Motor neuron (in vitro differentiated cells): ENCODE data around the gene NT5DC4. TPM values are rescaled to one million over a fixed set of nuclear protein-coding genes. Genes with fewer than 3 reads are reported as not detected.
A peak's percentile ranks its signal among the peaks of the same experiment; 100 is the strongest.

Experiments used
- ATAC-seq, 8 experiments: fragments of 200-7000 bp; cut with Tn5 transposase; replicated peaks in 6 of 8; 2 replicates each; pipeline ENCODE4 v1.8.0; 2021; ENCODE audit warnings: mild to moderate bottlenecking in 8 of 8, moderate library complexity in 8 of 8
- H3K27ac ChIP-seq, 2 donors: fragments of 250-450 bp; sonication (Bioruptor Pico); 2 replicates each; pipeline ENCODE4 v1.9.0; 2021; ENCODE audit warnings: antibody characterized with exemption in 2 of 2, mild to moderate bottlenecking in 2 of 2, moderate library complexity in 1 of 2
- H3K4me1 ChIP-seq, 2 donors: fragments of 250-450 bp; sonication (Bioruptor Pico); replicated peaks in 1 of 2; 2 replicates each; pipeline ENCODE4 v1.6.1; 2021; ENCODE audit warnings: antibody characterized with exemption in 2 of 2, mild to moderate bottlenecking in 2 of 2, moderate library complexity in 1 of 2
- H3K4me3 ChIP-seq, 5 donors: fragments of 250-450 bp; sonication (Bioruptor Pico); 2 replicates each; pipeline ENCODE4 v1.9.0; 2021; ENCODE audit warnings: antibody characterized with exemption in 5 of 5, mild to moderate bottlenecking in 5 of 5, moderate library complexity in 4 of 5
- WGBS, 10 experiments: fragments of 450-650 bp; shearing (Covaris generic); methylation state at CpG; one replicate each; pipeline ENCODE4 v1.0.0; 2022; 5-methylcytosine and 5-hydroxymethylcytosine counted together
- in situ Hi-C, 9 experiments: fragments of 400-800 bp; cut with MboI; loops; one replicate each; pipeline ENCODE4 v1.15.0; 2021; ENCODE audit warnings: low sequenced_read_pairs in 9 of 9, low pct_unique_long_range_greater_than_20kb in 2 of 9; ENCODE audit not compliant: unreplicated experiment in 9 of 9
- total RNA-seq, 8 experiments: library from RNA; unstranded; fragments of 300-600 nt; gene quantifications; 2 replicates each; pipeline versions ENCODE4 v1.2.3 to v1.2.4, GENCODE V29; 2022

NT5DC4 gene
- total RNA-seq, 8 experiments from 2014 or later = 0.09 to 0.52 (median 0.33) TPM; not detected in 4

DNA sequence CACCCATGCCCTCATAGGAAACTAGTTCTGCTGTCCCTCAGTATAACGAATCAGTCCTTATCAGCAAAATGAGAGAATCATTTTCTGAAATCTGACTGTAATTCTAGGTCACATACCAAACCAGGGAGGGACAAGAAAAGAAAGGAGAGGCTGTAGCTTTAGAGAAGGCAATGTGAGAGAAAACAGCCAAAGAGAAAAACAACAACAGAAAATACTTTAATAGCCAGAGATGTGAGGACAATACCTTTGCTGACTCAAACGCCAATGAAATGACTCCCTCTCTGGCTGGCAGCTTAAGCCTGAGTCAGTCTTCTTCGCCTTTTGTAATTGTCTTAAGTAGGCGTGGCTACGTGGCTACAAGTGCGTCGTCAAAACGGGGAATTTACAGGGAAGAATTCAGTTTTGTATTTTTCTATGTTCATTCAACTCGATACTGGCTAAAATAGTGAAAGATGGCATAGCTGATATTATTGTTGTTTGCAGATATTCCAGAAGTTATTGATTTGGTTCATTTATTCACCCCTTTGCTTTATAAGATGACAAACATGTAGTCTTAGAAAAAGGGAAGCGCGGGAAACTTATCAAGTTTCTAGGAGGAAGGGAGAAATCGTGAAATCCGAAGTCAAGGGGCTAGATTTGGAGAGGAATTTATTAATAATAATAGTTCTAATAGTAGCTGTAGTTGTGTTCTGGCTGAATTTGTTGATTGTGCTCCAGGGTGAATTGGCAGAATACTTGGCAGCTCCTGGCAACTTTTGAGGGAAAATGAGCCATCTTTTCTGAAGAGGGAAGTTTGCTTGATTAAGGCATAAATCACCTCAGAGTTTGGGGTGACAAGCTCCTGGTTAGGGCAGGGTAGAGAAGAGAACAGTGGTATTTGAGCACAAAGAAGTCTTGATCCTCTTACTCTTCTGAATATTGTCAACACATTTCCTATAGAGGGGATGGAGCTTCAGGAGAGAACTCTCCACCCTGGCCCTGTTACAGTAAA is 63.7 kb downstream of the NT5DC4 start, which contains the start of gene IL1A:
Gene IL1A, minus strand, starts transcription at position 295 of the 991 bp plus-strand sequence. CDS start 723 bp downstream, outside the sequence.
- Histone ChIP-seq H3K27ac (no peak within 1 kb of the TSS), H3K4me1 (peaks cover 0 to 23% of the 10 kb centered on the region in 2 donors), H3K4me3 (peak within 1 kb of the TSS in 1 of 5 donors; percentile 9)
- peak in 7 of 8 experiments; percentile 58 to 90 (median 74) for ATAC-seq
- in situ Hi-C loops = no loop called here
- WGBS, 10 experiments = 7 to 57% (median 29%) methylated on average over 5 to 13 of the region's 13 CpGs

DNA sequence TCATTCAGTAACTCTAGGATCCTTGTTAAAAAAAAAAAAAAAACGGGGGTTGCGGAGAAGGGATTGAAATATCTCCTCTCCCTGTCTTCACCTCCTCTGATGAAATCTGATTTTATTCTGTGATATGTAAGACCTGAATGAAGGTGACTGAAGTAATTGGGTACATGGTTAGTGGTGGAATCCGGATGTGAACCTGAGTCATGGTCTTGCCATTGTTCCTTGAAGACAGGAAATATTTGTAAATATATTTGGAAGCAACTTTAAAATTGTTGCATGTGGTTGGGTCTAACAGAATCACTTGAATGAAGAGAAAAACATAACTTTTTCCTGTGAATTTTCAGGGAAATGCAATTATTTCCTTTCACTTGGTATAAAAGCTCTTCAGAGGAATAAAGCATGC is 66.5 kb downstream of the NT5DC4 start:
- WGBS, 10 experiments = 33 to 100% (median 94%) methylated on average over 1 to 3 of the region's 3 CpGs; no CpG with 5 or more reads in 3 of the 10 experiments
- in situ Hi-C loops = no loop called here
- H3K4me3 ChIP-seq = no peak overlapping the region
- H3K4me1 ChIP-seq = peaks cover 0 to 24% of the 10 kb centered on the region in 2 donors
- no peak for ATAC-seq
- no peak overlapping the region for H3K27ac ChIP-seq

DNA sequence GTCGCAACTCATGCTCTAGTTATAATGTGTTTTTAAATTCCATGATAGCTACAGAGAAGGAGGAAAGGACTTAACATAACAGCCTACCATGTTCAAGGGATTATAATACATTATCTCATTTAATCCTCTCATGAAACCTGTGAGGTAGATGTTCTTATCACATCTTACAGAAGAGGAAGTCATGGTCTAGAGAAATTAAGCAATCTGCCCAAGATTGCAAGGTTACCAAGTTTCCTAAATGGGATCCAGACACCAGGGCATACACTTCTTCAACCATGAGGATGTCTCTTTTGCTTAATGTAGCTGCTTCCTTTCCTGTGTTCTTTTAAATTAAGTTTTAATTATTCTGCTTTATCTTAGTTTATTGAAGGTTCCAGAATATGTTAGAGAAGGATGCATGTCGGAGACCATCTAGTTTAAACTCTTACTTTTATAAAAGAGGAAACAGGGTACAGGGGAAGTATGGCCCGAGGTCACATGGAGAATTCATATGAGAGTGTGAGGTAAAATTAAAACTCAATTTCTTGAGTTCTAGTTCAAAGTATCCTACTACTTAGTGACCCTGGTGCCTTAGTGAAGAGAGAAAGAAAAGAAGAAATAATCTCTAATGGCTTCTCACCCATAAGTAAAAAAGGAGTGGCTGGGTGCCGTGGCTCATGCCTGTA is 67.0 kb downstream of the NT5DC4 start:
- in situ Hi-C loops = no loop called here
- 69 to 100% (median 96%) methylated on average over 1 to 4 of the region's 4 CpGs; no CpG with 5 or more reads in 1 of the 10 experiments for WGBS, 10 experiments
- no peak overlapping the region for H3K27ac ChIP-seq
- ATAC-seq = no peak
- peaks cover 0 to 24% of the 10 kb centered on the region in 2 donors for H3K4me1 ChIP-seq
- H3K4me3 ChIP-seq = no peak overlapping the region

DNA sequence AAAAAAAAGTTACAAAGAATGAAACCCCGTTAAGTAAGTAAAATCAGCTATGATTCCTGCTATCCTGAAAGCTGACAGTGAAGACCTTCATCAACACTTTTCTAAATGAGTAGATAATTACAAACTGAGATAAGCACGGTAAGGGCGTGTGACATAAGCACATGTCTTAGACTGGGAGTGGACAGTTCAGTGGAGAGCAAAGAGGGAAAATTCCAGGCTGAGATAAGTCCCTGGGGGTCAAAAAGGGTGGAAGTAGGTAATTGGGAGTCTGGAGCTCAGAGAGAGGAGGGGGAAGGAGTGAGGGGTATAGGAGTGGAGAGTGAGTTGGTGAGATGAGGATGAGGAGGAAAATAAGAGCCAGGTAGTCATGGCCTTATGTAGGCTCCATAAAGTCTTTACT is 67.8 kb downstream of the NT5DC4 start:
- H3K4me3 ChIP-seq = no peak overlapping the region
- no peak for ATAC-seq
- in situ Hi-C loops = no loop called here
- WGBS, 10 experiments = 75 to 100% (median 95%) methylated on average over 1 to 3 of the region's 3 CpGs; no CpG with 5 or more reads in 2 of the 10 experiments
- H3K27ac ChIP-seq = no peak overlapping the region
- H3K4me1 ChIP-seq = peaks cover under 1 to 20% of the 10 kb centered on the region in 2 donors

Other genes with a start within 250 kb of the NT5DC4 start
- 10 to 100 TPM; 15.0 to 51.1 (median 37.5) TPM for gene TTL, start 238.9 kb upstream of the NT5DC4 start, total RNA-seq
- gene POLR1B, start 178.6 kb upstream of the NT5DC4 start, total RNA-seq = 10 to 100 TPM; 11.3 to 44.2 (median 15.7) TPM
- gene CHCHD5, start 136.4 kb upstream of the NT5DC4 start, total RNA-seq = 10 to 100 TPM; 30.5 to 53.0 (median 35.7) TPM
- gene SLC20A1, start 75.1 kb upstream of the NT5DC4 start, total RNA-seq = 10 to 100 TPM; 31.4 to 62.2 (median 47.6) TPM
- 10 to 100 TPM in 3 of 8 experiments, 1 to 10 TPM in 3, under 1 TPM in 2; 0.73 to 22.5 (median 1.2) TPM for gene CKAP2L, start 43.6 kb downstream of the NT5DC4 start, total RNA-seq
- 1 to 10 TPM in 1 of 8 experiments, under 1 TPM in 5, not detected in 2; 0.05 to 2.6 (median 0.22) TPM for gene IL1A, start 63.5 kb downstream of the NT5DC4 start, total RNA-seq
- gene IL1B, start 115.8 kb downstream of the NT5DC4 start, total RNA-seq = 100 to 1,000 TPM in 1 of 8 experiments, 10 to 100 TPM in 2, under 1 TPM in 2, not detected in 3; 0.17 to 113 (median 19.7) TPM
- gene IL37, start 190.1 kb downstream of the NT5DC4 start, total RNA-seq = not detected